ENCODE measurements around the gene FMNL2.

Gene FMNL2

GRCh38 chr2:152335016-152335725 is at the start of gene FMNL2:
TSS of gene FMNL2 (plus strand) at chr2:152335174.
- Histone ChIP-seq H3K9me3 (ENCODE audit: control insufficient read depth, insufficient read depth, low read length) (no peaks in the 10 kb centered on the region), H3K36me3 (ENCODE audit: control insufficient read depth, insufficient read depth, low read length) (no peaks in the 10 kb centered on the region), H3K4me1 (ENCODE audit: control insufficient read depth, insufficient read depth, low read length) (peaks cover 33% of the 10 kb centered on the region), H3K27ac (ENCODE audit: low read depth, low read length) (peak within 1 kb of the TSS; percentile 84), H3K27me3 (ENCODE audit: control insufficient read depth, insufficient read depth, low read length) (peaks cover 2% of the 10 kb centered on the region; the same call in 1 of the 2 replicates), H3K9ac (ENCODE audit: low read depth, low read length) (peak within 1 kb of the TSS; percentile 55), H3K4me3 (ENCODE audit: low read depth, low read length) (peak within 1 kb of the TSS; percentile 81)

GRCh38 chr2:152292991-152293390 is 42.0 kb upstream of the FMNL2 start:
- H3K4me3 ChIP-seq (ENCODE audit: low read depth, low read length), result no peak overlapping the region
- H3K9ac ChIP-seq (ENCODE audit: low read depth, low read length), result no peak overlapping the region
- peaks cover 2% of the 10 kb centered on the region; the same call in 1 of the 2 replicates for H3K9me3 ChIP-seq (ENCODE audit: control insufficient read depth, insufficient read depth, low read length)
- no peaks in the 10 kb centered on the region for H3K27me3 ChIP-seq (ENCODE audit: control insufficient read depth, insufficient read depth, low read length)
- no peaks in the 10 kb centered on the region for H3K4me1 ChIP-seq (ENCODE audit: control insufficient read depth, insufficient read depth, low read length)
- no peaks in the 10 kb centered on the region for H3K36me3 ChIP-seq (ENCODE audit: control insufficient read depth, insufficient read depth, low read length)
- no peak overlapping the region for H3K27ac ChIP-seq (ENCODE audit: low read depth, low read length)

- Histone ChIP-seq H3K4me1 (ENCODE audit: control insufficient read depth, insufficient read depth, low read length) (no peaks in the 10 kb centered on the region), H3K36me3 (ENCODE audit: control insufficient read depth, insufficient read depth, low read length) (no peaks in the 10 kb centered on the region), H3K9ac (ENCODE audit: low read depth, low read length) (no peak overlapping the region), H3K4me3 (ENCODE audit: low read depth, low read length) (no peak overlapping the region), H3K9me3 (ENCODE audit: control insufficient read depth, insufficient read depth, low read length) (no peaks in the 10 kb centered on the region), H3K27ac (ENCODE audit: low read depth, low read length) (no peak overlapping the region), H3K27me3 (ENCODE audit: control insufficient read depth, insufficient read depth, low read length) (no peaks in the 10 kb centered on the region)
These were observed 37.3 kb upstream of the FMNL2 start for GRCh38 chr2:152297715-152298114.

- Histone ChIP-seq H3K27ac (ENCODE audit: low read depth, low read length) (no peak overlapping the region), H3K9me3 (ENCODE audit: control insufficient read depth, insufficient read depth, low read length) (no peaks in the 10 kb centered on the region), H3K9ac (ENCODE audit: low read depth, low read length) (no peak overlapping the region), H3K36me3 (ENCODE audit: control insufficient read depth, insufficient read depth, low read length) (no peaks in the 10 kb centered on the region), H3K27me3 (ENCODE audit: control insufficient read depth, insufficient read depth, low read length) (no peaks in the 10 kb centered on the region), H3K4me1 (ENCODE audit: control insufficient read depth, insufficient read depth, low read length) (no peaks in the 10 kb centered on the region), H3K4me3 (ENCODE audit: low read depth, low read length) (no peak overlapping the region)
These were observed 36.2 kb upstream of the FMNL2 start for GRCh38 chr2:152298754-152299153.

- Histone ChIP-seq H3K27me3 (ENCODE audit: control insufficient read depth, insufficient read depth, low read length) (no peaks in the 10 kb centered on the region), H3K4me1 (ENCODE audit: control insufficient read depth, insufficient read depth, low read length) (no peaks in the 10 kb centered on the region), H3K9ac (ENCODE audit: low read depth, low read length) (no peak overlapping the region), H3K4me3 (ENCODE audit: low read depth, low read length) (no peak overlapping the region), H3K27ac (ENCODE audit: low read depth, low read length) (no peak overlapping the region), H3K9me3 (ENCODE audit: control insufficient read depth, insufficient read depth, low read length) (no peaks in the 10 kb centered on the region), H3K36me3 (ENCODE audit: control insufficient read depth, insufficient read depth, low read length) (no peaks in the 10 kb centered on the region)
These were observed 33.8 kb upstream of the FMNL2 start for GRCh38 chr2:152301131-152301530.

- H3K9me3 ChIP-seq (ENCODE audit: control insufficient read depth, insufficient read depth, low read length), result no peaks in the 10 kb centered on the region
- no peaks in the 10 kb centered on the region for H3K27me3 ChIP-seq (ENCODE audit: control insufficient read depth, insufficient read depth, low read length)
- no peak overlapping the region for H3K9ac ChIP-seq (ENCODE audit: low read depth, low read length)
- no peak overlapping the region for H3K4me3 ChIP-seq (ENCODE audit: low read depth, low read length)
- H3K4me1 ChIP-seq (ENCODE audit: control insufficient read depth, insufficient read depth, low read length), result no peaks in the 10 kb centered on the region
- no peaks in the 10 kb centered on the region for H3K36me3 ChIP-seq (ENCODE audit: control insufficient read depth, insufficient read depth, low read length)
- no peak overlapping the region for H3K27ac ChIP-seq (ENCODE audit: low read depth, low read length)
These were observed 31.0 kb upstream of the FMNL2 start for GRCh38 chr2:152303951-152304350.

GRCh38 chr2:152304836-152305235 is 30.1 kb upstream of the FMNL2 start:
- no peaks in the 10 kb centered on the region for H3K4me1 ChIP-seq (ENCODE audit: control insufficient read depth, insufficient read depth, low read length)
- no peaks in the 10 kb centered on the region for H3K36me3 ChIP-seq (ENCODE audit: control insufficient read depth, insufficient read depth, low read length)
- H3K27ac ChIP-seq (ENCODE audit: low read depth, low read length), result no peak overlapping the region
- H3K9ac ChIP-seq (ENCODE audit: low read depth, low read length), result no peak overlapping the region
- H3K27me3 ChIP-seq (ENCODE audit: control insufficient read depth, insufficient read depth, low read length), result no peaks in the 10 kb centered on the region
- H3K4me3 ChIP-seq (ENCODE audit: low read depth, low read length), result no peak overlapping the region
- H3K9me3 ChIP-seq (ENCODE audit: control insufficient read depth, insufficient read depth, low read length), result no peaks in the 10 kb centered on the region

GRCh38 chr2:152307863-152308262 is 27.1 kb upstream of the FMNL2 start:
- no peak overlapping the region for H3K27ac ChIP-seq (ENCODE audit: low read depth, low read length)
- no peaks in the 10 kb centered on the region for H3K9me3 ChIP-seq (ENCODE audit: control insufficient read depth, insufficient read depth, low read length)
- H3K4me3 ChIP-seq (ENCODE audit: low read depth, low read length), result no peak overlapping the region
- no peaks in the 10 kb centered on the region for H3K27me3 ChIP-seq (ENCODE audit: control insufficient read depth, insufficient read depth, low read length)
- no peaks in the 10 kb centered on the region for H3K4me1 ChIP-seq (ENCODE audit: control insufficient read depth, insufficient read depth, low read length)
- H3K9ac ChIP-seq (ENCODE audit: low read depth, low read length), result no peak overlapping the region
- H3K36me3 ChIP-seq (ENCODE audit: control insufficient read depth, insufficient read depth, low read length), result no peaks in the 10 kb centered on the region

- Histone ChIP-seq H3K4me1 (ENCODE audit: control insufficient read depth, insufficient read depth, low read length) (no peaks in the 10 kb centered on the region), H3K9me3 (ENCODE audit: control insufficient read depth, insufficient read depth, low read length) (no peaks in the 10 kb centered on the region), H3K4me3 (ENCODE audit: low read depth, low read length) (no peak overlapping the region), H3K27me3 (ENCODE audit: control insufficient read depth, insufficient read depth, low read length) (no peaks in the 10 kb centered on the region), H3K27ac (ENCODE audit: low read depth, low read length) (no peak overlapping the region), H3K36me3 (ENCODE audit: control insufficient read depth, insufficient read depth, low read length) (no peaks in the 10 kb centered on the region), H3K9ac (ENCODE audit: low read depth, low read length) (no peak overlapping the region)
These were observed 25.4 kb upstream of the FMNL2 start for GRCh38 chr2:152309352-152310214.

GRCh38 chr2:152319822-152320570 is 15.0 kb upstream of the FMNL2 start:
- no peaks in the 10 kb centered on the region for H3K36me3 ChIP-seq (ENCODE audit: control insufficient read depth, insufficient read depth, low read length)
- no peak overlapping the region for H3K27ac ChIP-seq (ENCODE audit: low read depth, low read length)
- no peak overlapping the region for H3K9ac ChIP-seq (ENCODE audit: low read depth, low read length)
- no peak overlapping the region for H3K4me3 ChIP-seq (ENCODE audit: low read depth, low read length)
- H3K27me3 ChIP-seq (ENCODE audit: control insufficient read depth, insufficient read depth, low read length), result no peaks in the 10 kb centered on the region
- no peaks in the 10 kb centered on the region for H3K4me1 ChIP-seq (ENCODE audit: control insufficient read depth, insufficient read depth, low read length)
- no peaks in the 10 kb centered on the region for H3K9me3 ChIP-seq (ENCODE audit: control insufficient read depth, insufficient read depth, low read length)
